Naive thymus-derived CD4-positive, alpha-beta T cell (primary cell): ENCODE measurements around the gene PANK2. TPM values are rescaled to one million over a fixed set of nuclear protein-coding genes. Genes with fewer than 3 reads are reported as not detected.
A peak's percentile ranks its signal among the peaks of the same experiment; 100 is the strongest.
"Not testable (repeated sequence)": the region's sequence is repeated elsewhere in the genome, so short reads cannot be mapped to it uniquely, and the experiment has no call there.

ENCODE experiments used
- ATAC-seq: fragments of 150-1000 bp; cut with Tn5 transposase; 2 replicates; pipeline ENCODE4 v1.10.0; 2021; ENCODE audit warnings: mild to moderate bottlenecking, moderate library complexity
- CTCF ChIA-PET: fragments of 350-600 bp; sonication (Branson Sonifier 250); formaldehyde crosslinking; loops from one replicate; lab custom pipeline; 2021; ENCODE audit warnings: antibody characterized with exemption; lab: Charles Lee
- POLR2A ChIA-PET: fragments of 350-600 bp; sonication (Branson Sonifier 250); formaldehyde crosslinking; loops from one replicate; lab custom pipeline; 2021; ENCODE audit warnings: antibody characterized with exemption, inconsistent platforms; lab: Charles Lee
- DNase-seq, 9 donors: peaks; one replicate each; pipeline versions ENCODE4 v3.0.0 to v3.0.0-alpha.2; 2020 to 2022; ENCODE audit warnings: mixed read lengths in 1 of 9
- H3K27ac ChIP-seq: one replicate; pipeline ENCODE4 v1.7.0; 2013; ENCODE audit warnings: mild to moderate bottlenecking, low read depth, low read length, moderate library complexity
- H3K27me3 ChIP-seq, 2 donors: one replicate each; pipeline ENCODE4 v1.7.0; 2013; ENCODE audit warnings: low read length in 2 of 2, mild to moderate bottlenecking in 2 of 2, moderate library complexity in 2 of 2; ENCODE audit not compliant: control insufficient read depth in 2 of 2, insufficient read depth in 2 of 2
- H3K36me3 ChIP-seq, 3 experiments: 1 replicate in 2 of 3; 2 replicates in 1 of 3; pipeline ENCODE4 v1.7.0; 2013; ENCODE audit warnings: low read length in 3 of 3, mild to moderate bottlenecking in 3 of 3, moderate library complexity in 1 of 3; ENCODE audit not compliant: insufficient read depth in 3 of 3, control insufficient read depth in 2 of 3
- H3K4me1 ChIP-seq, 2 donors: one replicate each; pipeline ENCODE4 v1.7.0; 2013; ENCODE audit warnings: low read length in 2 of 2, mild to moderate bottlenecking in 2 of 2, moderate library complexity in 1 of 2; ENCODE audit not compliant: control insufficient read depth in 2 of 2, insufficient read depth in 2 of 2
- H3K4me3 ChIP-seq: 2 replicates; pipeline ENCODE4 v1.7.0; 2013; ENCODE audit warnings: mild to moderate bottlenecking, low read length
- H3K9me3 ChIP-seq, 3 experiments: 1 replicate in 2 of 3; 2 replicates in 1 of 3; pipeline ENCODE4 v1.7.0; 2013; ENCODE audit warnings: low read length in 3 of 3; ENCODE audit not compliant: control insufficient read depth in 2 of 3
- H3K27ac Mint-ChIP-seq, 9 donors: one replicate each; pipeline ENCODE4 v1.8.0; 2020 to 2022; ENCODE audit warnings: mixed read lengths in 9 of 9, mild to moderate bottlenecking in 8 of 9, moderate library complexity in 5 of 9, inconsistent platforms in 2 of 9
- H3K27me3 Mint-ChIP-seq, 5 donors: one replicate each; pipeline ENCODE4 v1.8.0; 2021 to 2022; ENCODE audit warnings: mixed read lengths in 5 of 5, mild to moderate bottlenecking in 1 of 5
- H3K36me3 Mint-ChIP-seq, 5 donors: one replicate each; pipeline ENCODE4 v1.8.0; 2020 to 2022; ENCODE audit warnings: mixed read lengths in 5 of 5, mild to moderate bottlenecking in 3 of 5, inconsistent platforms in 1 of 5
- H3K4me1 Mint-ChIP-seq, 7 donors: one replicate each; pipeline ENCODE4 v1.8.0; 2020 to 2022; ENCODE audit warnings: mixed read lengths in 7 of 7, mild to moderate bottlenecking in 3 of 7, inconsistent platforms in 1 of 7
- H3K4me3 Mint-ChIP-seq, 10 donors: one replicate each; pipeline ENCODE4 v1.8.0; 2020 to 2022; ENCODE audit warnings: mild to moderate bottlenecking in 10 of 10, mixed read lengths in 10 of 10, moderate library complexity in 6 of 10, inconsistent platforms in 2 of 10
- H3K9me3 Mint-ChIP-seq, 11 donors: one replicate each; pipeline ENCODE4 v1.8.0; 2020 to 2022; ENCODE audit warnings: mixed read lengths in 11 of 11, mild to moderate bottlenecking in 4 of 11, inconsistent platforms in 1 of 11, moderate library complexity in 1 of 11
- intact Hi-C, 2 donors: fragments of 100-400 bp; cut with micrococcal nuclease; formaldehyde crosslinking; loops; one replicate each; pipeline ENCODE4 v1.15.1; 2023
- polyA plus RNA-seq, 2 donors: library from polyadenylated mRNA; unstranded; fragments of 300-500 nt; fragmentation: Illumina TruSeq; gene quantifications; one replicate each; pipeline ENCODE4 v1.2.3, GENCODE V29; 2021
- total RNA-seq, 6 experiments: library from RNA in 5 of 6; stranded (reverse) in 5 of 6; gene quantifications; 1 replicate in 5 of 6; 2 replicates in 1 of 6; pipeline ENCODE4 v1.2.3 and lab custom pipeline; 2021 to 2026

PANK2 gene
- total and polyA plus RNA-seq, 7 experiments from 2014 or later: 39.0 to 69.7 (median 46.9) TPM

DNA sequence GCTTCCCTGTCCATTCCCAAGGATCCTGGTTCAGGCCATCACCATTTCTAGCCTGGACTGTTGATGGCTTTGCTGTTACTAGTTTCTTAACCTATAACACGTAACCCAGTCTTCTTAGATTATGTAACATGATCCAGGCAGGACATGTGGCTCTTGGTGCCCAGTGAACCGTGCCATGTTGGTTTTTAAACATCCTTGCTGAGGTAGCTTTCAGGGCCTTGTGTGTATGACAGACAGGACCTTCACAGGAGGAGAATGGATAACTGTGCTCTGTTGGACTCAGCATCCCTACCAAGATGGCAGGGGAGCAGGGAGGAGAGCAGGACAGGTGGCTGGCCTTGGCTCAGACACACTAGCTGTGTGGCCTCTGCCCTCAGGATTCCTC, 46.8 kb downstream of the PANK2 start:
- H3K27ac ChIP-seq: no peak overlapping the region
- H3K27me3 ChIP-seq: no peaks in the 10 kb centered on the region
- H3K36me3 Mint-ChIP-seq: peaks cover 9 to 50% (median 36%) of the 10 kb centered on the region in 5 donors
- ATAC-seq (no peak), DNase-seq (no peak)
- no peaks in the 10 kb centered on the region for H3K36me3 ChIP-seq
- peaks cover 0 to 21% (median 8%) of the 10 kb centered on the region in 11 donors for H3K9me3 Mint-ChIP-seq
- peaks cover 9 to 35% (median 21%) of the 10 kb centered on the region in 7 donors for H3K4me1 Mint-ChIP-seq
- CTCF ChIA-PET: no interaction called here
- H3K27me3 Mint-ChIP-seq: no peaks in the 10 kb centered on the region
- H3K9me3 ChIP-seq: no peaks in the 10 kb centered on the region
- no peak overlapping the region for H3K4me3 Mint-ChIP-seq
- H3K4me3 ChIP-seq: no peak overlapping the region
- no peak overlapping the region for H3K27ac Mint-ChIP-seq
- POLR2A ChIA-PET: interaction anchor here (0.6 kb wide), 1 partner anchor 1196 kb away, joined by 3 read pairs; no protein-coding TSS in a partner anchor
- intact Hi-C loops: no loop called here
- peaks cover 11 to 15% of the 10 kb centered on the region in 2 donors for H3K4me1 ChIP-seq

- Histone ChIP-seq H3K27ac (no peak overlapping the region), H3K27me3 (no peaks in the 10 kb centered on the region), H3K4me1 (peaks cover 7 to 10% of the 10 kb centered on the region in 2 donors), H3K36me3 (no peaks in the 10 kb centered on the region), H3K9me3 (no peaks in the 10 kb centered on the region), H3K4me3 (no peak overlapping the region)
- DNase-seq (no peak), ATAC-seq (no peak)
- POLR2A ChIA-PET: no interaction called here
- peaks cover 11 to 58% (median 45%) of the 10 kb centered on the region in 5 donors for H3K36me3 Mint-ChIP-seq
- H3K9me3 Mint-ChIP-seq: peaks cover 0 to 24% (median 6%) of the 10 kb centered on the region in 11 donors
- H3K4me1 Mint-ChIP-seq: peaks cover 9 to 23% (median 16%) of the 10 kb centered on the region in 7 donors
- H3K27ac Mint-ChIP-seq: no peak overlapping the region
- no peak overlapping the region for H3K4me3 Mint-ChIP-seq
- intact Hi-C loops: no loop called here
- H3K27me3 Mint-ChIP-seq: no peaks in the 10 kb centered on the region
- CTCF ChIA-PET: no interaction called here
Observed at GRCh38 chr20:3937618-3938017, 48.4 kb downstream of the PANK2 start.

DNA sequence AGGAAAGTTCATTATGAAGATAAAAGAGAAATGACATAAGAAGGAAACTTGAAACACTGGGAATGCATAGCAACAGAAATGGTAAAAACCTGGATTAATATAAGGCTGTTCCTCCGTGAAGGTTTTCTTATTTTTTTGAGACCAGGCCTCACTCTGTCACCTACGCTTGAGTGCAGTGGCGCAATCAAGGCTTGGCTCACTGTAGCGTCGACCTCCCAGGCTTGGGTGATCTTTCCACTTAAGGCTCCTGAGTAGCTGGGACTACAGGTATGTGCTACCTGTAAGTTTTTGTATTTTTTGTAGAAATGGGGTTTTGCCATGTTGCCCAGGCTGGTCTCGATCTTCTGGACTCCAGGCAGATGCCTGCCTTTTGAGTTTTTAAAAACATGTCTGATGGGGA, 51.7 kb downstream of the PANK2 start:
- Mint-ChIP-seq H3K27me3 (no peaks in the 10 kb centered on the region), H3K4me3 (no peak overlapping the region), H3K27ac (no peak overlapping the region), H3K4me1 (no peaks in the 10 kb centered on the region), H3K9me3 (peaks cover 0 to 24% (median 6%) of the 10 kb centered on the region in 11 donors), H3K36me3 (peaks cover 18 to 53% (median 40%) of the 10 kb centered on the region in 5 donors)
- Histone ChIP-seq H3K9me3 (no peaks in the 10 kb centered on the region), H3K27me3 (no peaks in the 10 kb centered on the region), H3K4me1 (no peaks in the 10 kb centered on the region), H3K27ac (no peak overlapping the region), H3K36me3 (no peaks in the 10 kb centered on the region), H3K4me3 (no peak overlapping the region)
- no peak for ATAC-seq
- no peak for DNase-seq
- ChIA-PET CTCF (interaction anchor here (0.6 kb wide), 1 partner anchor 622 kb away, joined by 3 read pairs; no protein-coding TSS in a partner anchor), POLR2A (no interaction called here)
- intact Hi-C loops: no loop called here

GRCh38 chr20:3946666-3947065, 57.5 kb downstream of the PANK2 start:
- H3K27ac Mint-ChIP-seq, H3K9me3 ChIP-seq, H3K27ac ChIP-seq, H3K27me3 ChIP-seq, DNase-seq, H3K4me1 ChIP-seq, intact Hi-C loops, H3K27me3 Mint-ChIP-seq, H3K9me3 Mint-ChIP-seq, CTCF ChIA-PET, ATAC-seq, POLR2A ChIA-PET, H3K4me3 Mint-ChIP-seq, H3K36me3 ChIP-seq, H3K4me3 ChIP-seq, H3K4me1 Mint-ChIP-seq: not testable (repeated sequence)
- peaks cover 5 to 24% (median 14%) of the 10 kb centered on the region in 5 donors for H3K36me3 Mint-ChIP-seq

- POLR2A ChIA-PET: interaction anchor here (0.6 kb wide), 1 partner anchor 69 kb away, joined by 4 read pairs; no protein-coding TSS in a partner anchor
- H3K27me3 Mint-ChIP-seq: no peaks in the 10 kb centered on the region
- no peaks in the 10 kb centered on the region for H3K9me3 ChIP-seq
- CTCF ChIA-PET: interaction anchor here (1.2 kb wide), 1 partner anchor 26 kb away, joined by 3 read pairs; no protein-coding TSS in a partner anchor
- DNase-seq (no peak), ATAC-seq (no peak)
- H3K4me3 ChIP-seq: no peak overlapping the region
- H3K27ac ChIP-seq: no peak overlapping the region
- H3K27me3 ChIP-seq: no peaks in the 10 kb centered on the region
- peak overlapping the region in 2 of 9 donors; percentile 14 to 23 for H3K27ac Mint-ChIP-seq
- intact Hi-C loops: no loop called here
- no peak overlapping the region for H3K4me3 Mint-ChIP-seq
- peaks cover 0 to 12% (median 9%) of the 10 kb centered on the region in 7 donors for H3K4me1 Mint-ChIP-seq
- no peaks in the 10 kb centered on the region for H3K9me3 Mint-ChIP-seq
- no peaks in the 10 kb centered on the region for H3K36me3 ChIP-seq
- H3K36me3 Mint-ChIP-seq: peaks cover 0 to 36% (median 14%) of the 10 kb centered on the region in 5 donors
- no peaks in the 10 kb centered on the region for H3K4me1 ChIP-seq
Observed at GRCh38 chr20:3964719-3965118, 75.5 kb downstream of the PANK2 start.

DNA sequence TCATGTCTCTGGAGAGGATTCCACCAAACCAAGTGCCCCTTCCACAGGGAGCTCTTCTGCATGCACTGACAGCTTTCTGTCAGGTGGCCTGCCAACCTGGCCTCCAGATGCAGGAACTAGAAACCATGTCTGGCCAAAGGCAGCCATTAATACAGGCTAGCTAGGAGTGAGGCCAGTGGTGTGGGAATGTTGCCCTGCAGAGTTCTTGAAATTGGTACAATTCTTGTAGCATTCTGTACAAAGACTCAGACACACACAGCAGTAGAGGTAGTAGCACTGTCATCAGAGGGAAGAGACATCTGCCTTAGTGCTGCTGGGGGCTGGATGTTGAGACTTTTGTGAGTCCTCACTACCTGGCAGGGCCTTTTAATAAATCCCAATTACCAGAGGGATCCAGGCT, 77.4 kb downstream of the PANK2 start:
- CTCF ChIA-PET: no interaction called here
- Histone ChIP-seq H3K27me3 (no peaks in the 10 kb centered on the region), H3K36me3 (no peaks in the 10 kb centered on the region), H3K9me3 (no peaks in the 10 kb centered on the region), H3K4me3 (no peak overlapping the region), H3K4me1 (no peaks in the 10 kb centered on the region), H3K27ac (no peak overlapping the region)
- no peaks in the 10 kb centered on the region for H3K27me3 Mint-ChIP-seq
- no peak for ATAC-seq
- no peaks in the 10 kb centered on the region for H3K9me3 Mint-ChIP-seq
- no peak overlapping the region for H3K4me3 Mint-ChIP-seq
- POLR2A ChIA-PET: interaction anchor here (1.4 kb wide), 1 partner anchor 9 kb away, joined by 4 read pairs; no protein-coding TSS in a partner anchor
- H3K4me1 Mint-ChIP-seq: peaks cover 5 to 24% (median 18%) of the 10 kb centered on the region in 7 donors
- DNase-seq: no peak
- intact Hi-C loops: no loop called here
- H3K36me3 Mint-ChIP-seq: peaks cover 0 to 48% (median 21%) of the 10 kb centered on the region in 5 donors
- H3K27ac Mint-ChIP-seq: no peak overlapping the region

- Histone ChIP-seq H3K27me3 (no peaks in the 10 kb centered on the region), H3K27ac (no peak overlapping the region), H3K4me1 (no peaks in the 10 kb centered on the region), H3K4me3 (no peak overlapping the region), H3K9me3 (no peaks in the 10 kb centered on the region), H3K36me3 (no peaks in the 10 kb centered on the region)
- Mint-ChIP-seq H3K9me3 (peaks cover 0 to 4% (median 0%) of the 10 kb centered on the region in 11 donors), H3K27me3 (no peaks in the 10 kb centered on the region), H3K27ac (no peak overlapping the region), H3K4me1 (peaks cover 8 to 31% (median 18%) of the 10 kb centered on the region in 7 donors), H3K36me3 (peaks cover 0 to 52% (median 21%) of the 10 kb centered on the region in 5 donors), H3K4me3 (no peak overlapping the region)
- no peak for DNase-seq
- POLR2A ChIA-PET: interaction anchor here (0.9 kb wide), 1 partner anchor 8 kb away, joined by 6 read pairs; no protein-coding TSS in a partner anchor
- CTCF ChIA-PET: no interaction called here
- intact Hi-C loops: no loop called here
- ATAC-seq: no peak
Observed at GRCh38 chr20:3970016-3970415, 80.8 kb downstream of the PANK2 start.
